Uterus (tissue), 2 donors: ENCODE results near the gene NUDT21.

Experiments used
- CTCF ChIP-seq, 4 experiments: fragments of 200-600 bp in 2 of 4; fragments of 450-650 bp in 2 of 4; sonication (generic) in 2 of 4; IDR thresholded peaks; one replicate each; pipeline ENCODE4 v1.5.1; 2016 to 2019; ENCODE audit warnings: antibody characterized with exemption in 4 of 4, mild to moderate bottlenecking in 2 of 4, moderate library complexity in 1 of 4
- POLR2A ChIP-seq, 2 donors: fragments of 450-650 bp; IDR thresholded peaks; one replicate each; pipeline ENCODE4 v1.6.1; 2016; ENCODE audit warnings: antibody characterized with exemption in 2 of 2, mild to moderate bottlenecking in 1 of 2, moderate library complexity in 1 of 2

GRCh38 chr16:56493126-56493525 lies 42.0 kb upstream of the NUDT21 start:
- TF ChIP-seq CTCF (IDR thresholded peaks at IDR 0.05): no peak
- TF ChIP-seq POLR2A (IDR thresholded peaks at IDR 0.05): no peak
